Smooth muscle cell of the brain vasculature (primary cell): ENCODE results near the gene INSM1.

Experiments
- DNase-seq: peaks from one replicate; pipeline ENCODE4 v3.0.0-alpha.2; 2012; ENCODE audit warnings: low read depth, low spot score

Gene INSM1

DNA sequence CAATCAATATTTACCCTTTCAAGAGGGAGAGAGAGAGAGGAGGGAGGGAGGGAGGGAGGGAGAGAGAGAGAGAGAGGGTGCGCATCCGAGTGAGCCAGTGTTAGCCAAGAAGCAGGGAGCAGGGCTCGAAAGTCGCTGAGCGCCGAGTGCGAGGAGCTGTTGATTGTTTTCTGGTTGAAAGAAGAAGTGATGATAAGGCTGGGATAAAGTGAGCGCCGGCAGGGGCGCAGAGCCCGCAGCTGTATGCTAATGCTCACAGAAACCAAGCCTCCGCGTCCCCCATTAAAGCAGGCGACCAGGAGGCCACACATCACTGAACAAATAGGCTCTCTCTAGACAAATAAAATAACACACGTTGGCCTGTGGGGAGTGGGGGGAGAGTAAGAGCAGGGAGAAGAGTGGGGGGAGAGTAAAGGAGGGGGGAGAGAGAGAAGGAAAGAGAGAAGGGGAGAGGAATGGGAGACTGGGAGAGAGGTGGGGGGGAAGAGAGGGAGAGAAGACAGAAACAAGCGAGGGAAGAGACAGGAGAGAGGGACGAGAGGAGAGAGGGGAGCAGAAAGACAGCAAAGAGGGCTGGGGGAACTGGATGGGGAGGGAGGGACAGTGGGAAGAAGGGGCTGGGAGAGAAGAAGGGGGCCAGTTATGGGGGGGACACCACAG, 5.0 kb upstream of the INSM1 start:
- DNase-seq: no peak

GRCh38 chr20:20363434-20363798, 4.5 kb upstream of the INSM1 start:
- no peak for DNase-seq

- DNase-seq: no peak
Measured at GRCh38 chr20:20363799-20364592, 3.9 kb upstream of the INSM1 start.

- DNase-seq: no peak
Measured at GRCh38 chr20:20364593-20365479, 3.1 kb upstream of the INSM1 start.

GRCh38 chr20:20365480-20366161, 2.3 kb upstream of the INSM1 start:
- no peak for DNase-seq

DNA sequence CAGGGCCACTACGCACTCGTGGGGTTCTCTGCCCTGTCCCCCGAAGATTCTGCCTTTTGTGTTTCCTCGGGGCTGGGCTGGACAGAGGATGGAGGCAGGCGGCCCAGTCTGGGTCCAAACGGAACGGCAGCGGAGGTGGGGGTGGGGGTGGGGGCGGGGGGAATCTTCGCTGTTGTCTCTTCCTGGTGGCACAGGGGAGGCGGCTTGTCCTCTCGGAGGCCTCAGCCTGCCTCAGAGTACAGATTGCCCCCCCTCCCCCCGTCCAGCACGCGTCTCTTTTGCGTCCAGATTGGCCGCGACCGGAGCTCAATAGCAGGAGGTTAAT, 1.4 kb upstream of the INSM1 start:
- no peak for DNase-seq

- DNase-seq: no peak
Measured at GRCh38 chr20:20366876-20367574, 879 bp upstream of the INSM1 start.

DNA sequence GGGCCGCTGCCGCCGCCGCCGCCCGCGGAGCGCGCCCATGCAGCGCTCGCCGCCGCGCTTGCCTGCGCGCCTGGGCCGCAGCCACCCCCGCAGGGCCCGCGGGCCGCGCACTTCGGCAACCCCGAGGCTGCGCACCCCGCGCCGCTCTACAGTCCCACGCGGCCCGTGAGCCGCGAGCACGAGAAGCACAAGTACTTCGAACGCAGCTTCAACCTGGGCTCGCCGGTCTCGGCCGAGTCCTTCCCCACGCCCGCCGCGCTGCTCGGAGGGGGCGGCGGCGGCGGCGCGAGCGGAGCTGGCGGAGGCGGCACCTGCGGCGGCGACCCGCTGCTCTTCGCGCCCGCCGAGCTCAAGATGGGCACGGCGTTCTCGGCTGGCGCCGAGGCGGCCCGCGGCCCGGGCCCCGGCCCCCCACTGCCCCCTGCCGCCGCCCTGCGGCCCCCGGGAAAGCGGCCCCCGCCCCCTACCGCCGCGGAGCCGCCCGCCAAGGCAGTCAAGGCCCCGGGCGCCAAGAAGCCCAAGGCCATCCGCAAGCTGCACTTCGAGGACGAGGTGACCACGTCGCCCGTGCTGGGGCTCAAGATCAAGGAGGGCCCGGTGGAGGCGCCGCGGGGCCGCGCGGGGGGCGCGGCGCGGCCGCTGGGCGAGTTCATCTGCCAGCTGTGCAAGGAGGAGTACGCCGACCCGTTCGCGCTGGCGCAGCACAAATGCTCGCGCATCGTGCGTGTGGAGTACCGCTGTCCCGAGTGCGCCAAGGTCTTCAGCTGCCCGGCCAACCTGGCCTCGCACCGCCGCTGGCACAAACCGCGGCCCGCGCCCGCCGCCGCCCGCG, 730 bp downstream of the INSM1 start:
- no peak for DNase-seq

- DNase-seq: no peak
Measured at GRCh38 chr20:20369250-20370093, 1.6 kb downstream of the INSM1 start.

DNA sequence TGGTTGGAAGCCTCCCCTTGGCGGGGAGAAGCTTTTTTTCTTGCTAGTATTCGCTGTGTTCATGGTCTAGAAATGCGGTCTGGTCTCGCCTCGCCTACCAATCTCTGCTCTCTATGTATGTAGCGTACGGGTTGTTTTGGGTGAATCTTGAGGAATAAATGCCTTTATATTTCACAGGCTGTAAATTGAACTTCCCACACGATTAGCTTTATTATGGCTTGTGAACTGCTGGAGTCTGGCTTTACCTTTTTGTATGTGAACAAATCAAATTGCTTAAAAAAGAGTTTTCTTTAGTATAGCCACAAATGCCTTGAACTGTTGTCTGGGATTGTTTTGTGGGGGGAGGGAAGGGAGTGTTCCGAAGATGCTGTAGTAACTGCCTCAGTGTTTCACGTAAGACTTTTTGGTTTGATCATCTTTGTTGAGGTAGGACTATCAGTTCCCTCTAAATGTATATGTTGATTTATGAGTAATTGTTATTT, 2.2 kb downstream of the INSM1 start:
- DNase-seq: no peak

DNA sequence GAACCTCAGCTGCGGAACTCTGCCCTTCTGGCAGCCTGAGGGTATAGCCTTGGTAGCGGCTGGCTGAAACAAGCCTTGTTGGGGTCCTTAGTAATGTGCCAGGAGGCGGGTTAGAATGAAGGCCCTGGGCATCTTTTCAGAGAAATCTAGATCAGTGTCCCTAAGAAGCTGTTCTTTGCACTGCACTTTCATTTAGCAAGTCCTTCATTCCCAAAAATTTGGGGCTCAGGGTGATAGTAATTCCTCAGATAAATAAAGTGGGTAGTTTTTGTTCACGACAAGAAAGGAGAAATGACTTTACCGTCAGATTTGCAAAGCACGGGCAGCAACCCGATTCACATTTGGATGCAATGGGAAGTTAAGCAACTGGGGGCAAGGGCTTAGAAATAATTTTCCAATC, 3.2 kb downstream of the INSM1 start:
- DNase-seq: no peak

GRCh38 chr20:20371681-20372080, 3.8 kb downstream of the INSM1 start:
- DNase-seq: no peak

GRCh38 chr20:20373091-20373571, 5.2 kb downstream of the INSM1 start:
- DNase-seq: no peak

GRCh38 chr20:20375862-20376261, 8.0 kb downstream of the INSM1 start:
- no peak for DNase-seq

DNA sequence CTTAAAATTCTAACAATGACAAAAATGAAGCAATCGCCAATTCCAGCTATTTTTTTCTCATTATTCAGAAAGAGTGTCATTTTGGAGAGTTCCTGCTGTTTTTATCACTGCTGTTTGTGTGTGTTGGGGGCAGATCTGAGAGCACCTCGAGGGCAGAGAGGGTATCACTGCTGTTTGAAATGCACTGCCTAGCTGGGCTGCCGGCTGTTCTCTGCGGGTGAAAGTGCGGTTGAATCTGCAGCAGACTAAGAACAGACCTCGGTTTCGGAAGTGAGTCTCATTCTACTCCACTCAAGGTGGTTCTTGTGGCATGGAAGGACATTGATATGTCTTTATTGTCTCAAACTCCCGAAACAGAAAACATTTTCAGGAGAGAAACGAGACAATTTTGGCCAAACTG, 18.3 kb downstream of the INSM1 start:
- no peak for DNase-seq

- DNase-seq: no peak
Measured at GRCh38 chr20:20390393-20390792, 22.5 kb downstream of the INSM1 start.

GRCh38 chr20:20391115-20391514, 23.2 kb downstream of the INSM1 start:
- no peak for DNase-seq

DNA sequence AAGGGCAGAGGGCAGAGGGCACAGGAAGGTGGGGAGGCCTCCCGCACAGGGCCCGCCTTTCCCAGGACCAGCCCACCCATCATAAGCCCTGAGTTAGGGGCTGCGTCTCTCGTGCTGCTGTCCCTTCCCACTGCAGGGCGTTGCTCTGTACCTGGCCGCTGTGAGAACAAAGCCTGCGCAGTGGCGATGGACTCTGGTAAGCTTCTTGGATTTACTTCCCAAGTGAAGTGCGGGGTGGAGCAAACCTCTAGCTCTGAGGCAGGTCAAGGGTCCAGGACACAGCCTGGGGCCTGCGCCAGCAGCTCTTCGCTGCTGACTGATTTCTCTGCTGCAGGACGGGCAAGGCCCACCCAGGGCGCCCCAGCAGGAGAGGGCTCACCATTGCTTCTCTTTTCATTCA, 23.9 kb downstream of the INSM1 start:
- no peak for DNase-seq
